Astrocyte (in vitro differentiated cells and primary cell): ENCODE measurements around the gene WARS2.

Source experiments
- EZH2 ChIP-seq: IDR thresholded peaks from 2 replicates; pipeline ENCODE4 v1.6.1; 2012; ENCODE audit warnings: mild to moderate bottlenecking, low read length, inconsistent platforms; ENCODE audit not compliant: insufficient read depth
- TF ChIP-seq, protein P1 (sequence below): IDR thresholded peaks from 2 replicates; pipeline ENCODE4 v1.5.1; 2011; ENCODE audit warnings: low read depth, mild to moderate bottlenecking, inconsistent platforms, low read length, moderate library complexity; ENCODE audit not compliant: insufficient read depth

DNA sequence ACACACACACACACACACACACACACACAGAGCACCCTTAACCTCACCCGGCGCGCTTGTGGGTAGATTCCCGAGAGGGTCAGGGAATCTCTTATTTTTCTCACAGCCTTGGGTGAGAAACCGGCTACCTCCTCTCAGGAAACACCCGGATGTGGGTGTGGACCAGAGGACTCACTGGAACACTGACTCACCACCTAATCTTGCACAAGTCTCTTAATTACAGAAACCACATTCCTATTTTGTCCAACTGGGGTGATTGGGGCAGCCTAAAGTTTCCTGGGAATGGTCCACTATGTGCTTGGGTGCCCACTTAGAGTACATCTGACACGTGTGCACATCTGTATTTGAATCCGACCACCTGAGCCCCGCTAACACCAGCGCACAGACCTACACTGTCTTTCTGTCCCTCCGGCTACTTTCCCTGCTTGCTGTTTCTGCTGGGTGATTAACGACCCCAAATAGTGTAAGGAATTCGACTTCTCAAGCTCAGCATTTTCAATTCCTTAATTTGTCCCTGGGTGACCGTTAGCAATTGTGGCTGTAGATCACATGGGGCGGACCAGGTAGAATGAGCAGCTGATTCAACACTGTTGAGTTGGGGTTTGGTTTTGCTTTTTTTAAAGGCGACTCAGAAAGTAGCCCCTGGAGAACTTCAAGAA is 138.3 kb downstream of the WARS2 start:
- TF ChIP-seq, protein P1, sequence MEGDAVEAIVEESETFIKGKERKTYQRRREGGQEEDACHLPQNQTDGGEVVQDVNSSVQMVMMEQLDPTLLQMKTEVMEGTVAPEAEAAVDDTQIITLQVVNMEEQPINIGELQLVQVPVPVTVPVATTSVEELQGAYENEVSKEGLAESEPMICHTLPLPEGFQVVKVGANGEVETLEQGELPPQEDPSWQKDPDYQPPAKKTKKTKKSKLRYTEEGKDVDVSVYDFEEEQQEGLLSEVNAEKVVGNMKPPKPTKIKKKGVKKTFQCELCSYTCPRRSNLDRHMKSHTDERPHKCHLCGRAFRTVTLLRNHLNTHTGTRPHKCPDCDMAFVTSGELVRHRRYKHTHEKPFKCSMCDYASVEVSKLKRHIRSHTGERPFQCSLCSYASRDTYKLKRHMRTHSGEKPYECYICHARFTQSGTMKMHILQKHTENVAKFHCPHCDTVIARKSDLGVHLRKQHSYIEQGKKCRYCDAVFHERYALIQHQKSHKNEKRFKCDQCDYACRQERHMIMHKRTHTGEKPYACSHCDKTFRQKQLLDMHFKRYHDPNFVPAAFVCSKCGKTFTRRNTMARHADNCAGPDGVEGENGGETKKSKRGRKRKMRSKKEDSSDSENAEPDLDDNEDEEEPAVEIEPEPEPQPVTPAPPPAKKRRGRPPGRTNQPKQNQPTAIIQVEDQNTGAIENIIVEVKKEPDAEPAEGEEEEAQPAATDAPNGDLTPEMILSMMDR: no peak
- TF ChIP-seq EZH2: no peak
